BLaER1 (cell line): ENCODE data around the gene DENND1A.

Experiments used
- H3K27ac ChIP-seq: shearing (Covaris generic); formaldehyde crosslinking; 2 replicates; pipeline ENCODE4 v1.8.1; 2022
- H3K27me3 ChIP-seq: shearing (Covaris generic); formaldehyde crosslinking; 2 replicates; pipeline ENCODE4 v1.8.1; 2022
- H3K36me3 ChIP-seq: shearing (Covaris generic); formaldehyde crosslinking; 2 replicates; pipeline ENCODE4 v1.8.1; 2022
- H3K4me1 ChIP-seq: shearing (Covaris generic); formaldehyde crosslinking; 2 replicates; pipeline ENCODE4 v1.8.1; 2022
- H3K4me2 ChIP-seq: shearing (Covaris generic); formaldehyde crosslinking; 2 replicates; pipeline ENCODE4 v1.8.1; 2022
- H3K4me3 ChIP-seq: shearing (Covaris generic); formaldehyde crosslinking; 2 replicates; pipeline ENCODE4 v1.8.1; 2022
- H3K9ac ChIP-seq: shearing (Covaris generic); formaldehyde crosslinking; 2 replicates; pipeline ENCODE4 v1.8.1; 2022
- H3K9me3 ChIP-seq: shearing (Covaris generic); formaldehyde crosslinking; 2 replicates; pipeline ENCODE4 v1.8.1; 2022
- H4K20me1 ChIP-seq: shearing (Covaris generic); formaldehyde crosslinking; 2 replicates; pipeline ENCODE4 v1.8.1; 2022
- Cebpa-rat ChIP-seq: shearing (Covaris generic); IDR thresholded peaks from 2 replicates; pipeline ENCODE4 v1.8.1; 2022

DENND1A gene

GRCh38 chr9:123370108-123370507 lies 559.8 kb downstream of the DENND1A start:
- H3K4me1 ChIP-seq: peaks cover 22% of the 10 kb centered on the region
- no peak for TF ChIP-seq Cebpa-rat

GRCh38 chr9:123369296-123369695 lies 560.6 kb downstream of the DENND1A start:
- Histone ChIP-seq H3K9ac (no peak overlapping the region), H3K4me2 (no peak overlapping the region), H3K9me3 (no peaks in the 10 kb centered on the region), H3K36me3 (peaks cover 6% of the 10 kb centered on the region; the same call in 1 of the 2 replicates), H3K4me1 (peaks cover 13% of the 10 kb centered on the region), H3K27ac (no peak overlapping the region), H4K20me1 (peaks cover 26% of the 10 kb centered on the region), H3K4me3 (no peak overlapping the region), H3K27me3 (peaks cover 39% of the 10 kb centered on the region)
- no peak for TF ChIP-seq Cebpa-rat

More at GRCh38 chr9:123370108-123370507, 559.8 kb downstream of the DENND1A start:
- peaks cover 6% of the 10 kb centered on the region; the same call in 1 of the 2 replicates for H3K36me3 ChIP-seq
- peaks cover 47% of the 10 kb centered on the region for H3K27me3 ChIP-seq
- peaks cover 35% of the 10 kb centered on the region for H4K20me1 ChIP-seq
- no peaks in the 10 kb centered on the region for H3K9me3 ChIP-seq
- H3K4me3 ChIP-seq: no peak overlapping the region
- H3K9ac ChIP-seq: no peak overlapping the region
- no peak overlapping the region for H3K4me2 ChIP-seq
- no peak overlapping the region for H3K27ac ChIP-seq

- Histone ChIP-seq H3K27me3 (peaks cover 32% of the 10 kb centered on the region), H3K9ac (no peak overlapping the region), H3K9me3 (no peaks in the 10 kb centered on the region), H3K4me3 (no peak overlapping the region), H4K20me1 (peaks cover 20% of the 10 kb centered on the region), H3K4me2 (no peak overlapping the region), H3K36me3 (peaks cover 6% of the 10 kb centered on the region; the same call in 1 of the 2 replicates), H3K27ac (no peak overlapping the region), H3K4me1 (peaks cover 7% of the 10 kb centered on the region)
- TF ChIP-seq Cebpa-rat: no peak
These were observed 561.3 kb downstream of the DENND1A start for GRCh38 chr9:123368536-123369153.

GRCh38 chr9:123368023-123368422 lies 561.9 kb downstream of the DENND1A start:
- peaks cover 26% of the 10 kb centered on the region for H3K27me3 ChIP-seq
- TF ChIP-seq Cebpa-rat: no peak
- no peak overlapping the region for H3K4me2 ChIP-seq
- peaks cover 14% of the 10 kb centered on the region for H4K20me1 ChIP-seq
- H3K9ac ChIP-seq: no peak overlapping the region
- H3K27ac ChIP-seq: no peak overlapping the region
- H3K4me3 ChIP-seq: no peak overlapping the region
- H3K36me3 ChIP-seq: peaks cover 6% of the 10 kb centered on the region; the same call in 1 of the 2 replicates
- 0 out of 2 replicates have a peak, but pooled peaks cover under 1% of the 10 kb centered on the region for H3K4me1 ChIP-seq
- H3K9me3 ChIP-seq: no peaks in the 10 kb centered on the region

GRCh38 chr9:123365881-123366528 lies 563.9 kb downstream of the DENND1A start:
- H3K4me1 ChIP-seq: peaks cover 3% of the 10 kb centered on the region; the same call in 1 of the 2 replicates
- no peaks in the 10 kb centered on the region for H3K9me3 ChIP-seq
- H3K36me3 ChIP-seq: peaks cover 6% of the 10 kb centered on the region; the same call in 1 of the 2 replicates
- peaks cover 6% of the 10 kb centered on the region for H3K27me3 ChIP-seq
- H3K27ac ChIP-seq: no peak overlapping the region
- H4K20me1 ChIP-seq: no peaks in the 10 kb centered on the region
- no peak for TF ChIP-seq Cebpa-rat
- H3K4me3 ChIP-seq: no peak overlapping the region
- H3K4me2 ChIP-seq: no peak overlapping the region
- H3K9ac ChIP-seq: no peak overlapping the region

GRCh38 chr9:123365287-123365880 lies 564.5 kb downstream of the DENND1A start:
- H3K4me1 ChIP-seq: peaks cover 9% of the 10 kb centered on the region
- no peak overlapping the region for H3K27ac ChIP-seq
- H4K20me1 ChIP-seq: no peaks in the 10 kb centered on the region
- no peak overlapping the region for H3K4me3 ChIP-seq
- no peak overlapping the region for H3K4me2 ChIP-seq
- peaks cover 4% of the 10 kb centered on the region; the same call in 1 of the 2 replicates for H3K36me3 ChIP-seq
- H3K9ac ChIP-seq: no peak overlapping the region
- no peaks in the 10 kb centered on the region for H3K9me3 ChIP-seq
- no peak for TF ChIP-seq Cebpa-rat
- H3K27me3 ChIP-seq: no peaks in the 10 kb centered on the region

GRCh38 chr9:123364241-123364824 lies 565.6 kb downstream of the DENND1A start:
- H3K4me2 ChIP-seq: no peak overlapping the region
- H3K27ac ChIP-seq: no peak overlapping the region
- H3K4me1 ChIP-seq: peaks cover 20% of the 10 kb centered on the region
- no peak for TF ChIP-seq Cebpa-rat
- no peaks in the 10 kb centered on the region for H3K9me3 ChIP-seq
- H3K36me3 ChIP-seq: no peaks in the 10 kb centered on the region
- no peaks in the 10 kb centered on the region for H4K20me1 ChIP-seq
- H3K9ac ChIP-seq: no peak overlapping the region
- no peaks in the 10 kb centered on the region for H3K27me3 ChIP-seq
- H3K4me3 ChIP-seq: no peak overlapping the region

- Histone ChIP-seq H3K4me1 (peaks cover 34% of the 10 kb centered on the region), H3K27ac (no peak overlapping the region), H3K4me2 (no peak overlapping the region), H3K4me3 (no peak overlapping the region), H3K27me3 (no peaks in the 10 kb centered on the region), H4K20me1 (no peaks in the 10 kb centered on the region), H3K9ac (no peak overlapping the region), H3K36me3 (no peaks in the 10 kb centered on the region), H3K9me3 (no peaks in the 10 kb centered on the region)
- TF ChIP-seq Cebpa-rat: no peak
These were observed 567.1 kb downstream of the DENND1A start for GRCh38 chr9:123362856-123363255.

GRCh38 chr9:123361731-123362510 lies 568.0 kb downstream of the DENND1A start:
- no peak for TF ChIP-seq Cebpa-rat
- Histone ChIP-seq H3K27ac (no peak overlapping the region), H3K4me1 (peaks cover 41% of the 10 kb centered on the region), H3K9ac (no peak overlapping the region), H3K27me3 (no peaks in the 10 kb centered on the region), H3K9me3 (no peaks in the 10 kb centered on the region), H3K36me3 (no peaks in the 10 kb centered on the region), H3K4me3 (no peak overlapping the region), H3K4me2 (no peak overlapping the region), H4K20me1 (no peaks in the 10 kb centered on the region)
